Measurements from ENCODE around the gene EDDM13. TPM values are rescaled to one million over a fixed set of nuclear protein-coding genes. Genes with fewer than 3 reads are reported as not detected.
"Not testable (repeated sequence)": the region's sequence is repeated elsewhere in the genome, so short reads cannot be mapped to it uniquely, and the experiment has no call there.

The EDDM13 gene
- total RNA-seq, 6 experiments from 2014 or later = not detected

- H3K27ac ChIP-seq = no peak overlapping the region
- no peak overlapping the region for H3K4me3 ChIP-seq
- no peaks in the 10 kb centered on the region for H3K36me3 ChIP-seq
- TF ChIP-seq, protein P1, sequence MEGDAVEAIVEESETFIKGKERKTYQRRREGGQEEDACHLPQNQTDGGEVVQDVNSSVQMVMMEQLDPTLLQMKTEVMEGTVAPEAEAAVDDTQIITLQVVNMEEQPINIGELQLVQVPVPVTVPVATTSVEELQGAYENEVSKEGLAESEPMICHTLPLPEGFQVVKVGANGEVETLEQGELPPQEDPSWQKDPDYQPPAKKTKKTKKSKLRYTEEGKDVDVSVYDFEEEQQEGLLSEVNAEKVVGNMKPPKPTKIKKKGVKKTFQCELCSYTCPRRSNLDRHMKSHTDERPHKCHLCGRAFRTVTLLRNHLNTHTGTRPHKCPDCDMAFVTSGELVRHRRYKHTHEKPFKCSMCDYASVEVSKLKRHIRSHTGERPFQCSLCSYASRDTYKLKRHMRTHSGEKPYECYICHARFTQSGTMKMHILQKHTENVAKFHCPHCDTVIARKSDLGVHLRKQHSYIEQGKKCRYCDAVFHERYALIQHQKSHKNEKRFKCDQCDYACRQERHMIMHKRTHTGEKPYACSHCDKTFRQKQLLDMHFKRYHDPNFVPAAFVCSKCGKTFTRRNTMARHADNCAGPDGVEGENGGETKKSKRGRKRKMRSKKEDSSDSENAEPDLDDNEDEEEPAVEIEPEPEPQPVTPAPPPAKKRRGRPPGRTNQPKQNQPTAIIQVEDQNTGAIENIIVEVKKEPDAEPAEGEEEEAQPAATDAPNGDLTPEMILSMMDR (IDR thresholded peaks at IDR 0.05) = no peak
- TF ChIP-seq POLR2A (IDR thresholded peaks at IDR 0.05) = no peak
- no peaks in the 10 kb centered on the region for H3K9me3 ChIP-seq
- ATAC-seq (peak in 2 of 4 donors; percentile 54 to 59), DNase-seq (no peak)
- intact Hi-C loops (cut with DNase I) = loop anchor here in 1 of 2 donors (10.0 kb wide), 1 partner anchor 237 kb away; no protein-coding TSS in a partner anchor
- H3K27me3 ChIP-seq = no peaks in the 10 kb centered on the region
- WGBS (ENCODE audit: insufficient coverage, low coverage, low lambda C conversion rate, missing lambda C conversion rate) = 46% methylated on average over 5 of the region's 7 CpGs
- H3K4me1 ChIP-seq = peaks cover 0 to under 1% (median 0%) of the 10 kb centered on the region in 4 donors
Measured at GRCh38 chr19:56321989-56322440, 49.5 kb downstream of the EDDM13 start.

DNA sequence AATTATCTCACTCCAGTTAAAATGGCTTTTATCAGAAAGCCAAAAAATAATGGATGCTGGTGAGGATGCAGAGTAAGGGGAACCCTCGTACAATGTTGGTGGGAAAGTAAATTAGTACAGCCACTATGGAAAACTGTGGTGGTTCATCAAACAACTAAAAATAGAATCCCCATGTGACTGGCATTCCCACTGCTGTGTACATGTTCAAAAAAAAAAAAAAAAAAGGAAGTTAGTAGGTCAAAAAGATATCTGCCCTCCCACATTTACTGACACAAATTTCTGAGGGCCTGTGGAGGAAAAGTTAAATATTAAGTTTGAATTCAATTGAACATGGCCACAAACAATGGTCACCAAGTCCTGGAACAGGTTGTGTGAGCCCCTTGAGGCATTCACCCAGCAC, 51.9 kb downstream of the EDDM13 start:
- no peaks in the 10 kb centered on the region for H3K9me3 ChIP-seq
- intact Hi-C loops (cut with DNase I) = loop anchor here in 1 of 2 donors (10.0 kb wide), 1 partner anchor 240 kb away; no protein-coding TSS in a partner anchor
- H3K36me3 ChIP-seq = no peaks in the 10 kb centered on the region
- H3K27ac ChIP-seq = no peak overlapping the region
- ATAC-seq (peak in 1 of 4 donors; percentile 13), DNase-seq (no peak)
- H3K4me1 ChIP-seq = no peaks in the 10 kb centered on the region
- H3K4me3 ChIP-seq = no peak overlapping the region
- no peaks in the 10 kb centered on the region for H3K27me3 ChIP-seq
- TF ChIP-seq, protein P1 (IDR thresholded peaks at IDR 0.05) = no peak
- no peak for TF ChIP-seq POLR2A (IDR thresholded peaks at IDR 0.05)
- WGBS (ENCODE audit: insufficient coverage, low coverage, low lambda C conversion rate, missing lambda C conversion rate) = 14% methylated on average over 1 of the region's 1 CpG

- intact Hi-C loops (cut with DNase I) = loop anchor here in 1 of 2 donors (10.0 kb wide), 1 partner anchor 78 kb away; no protein-coding TSS in a partner anchor
Measured at GRCh38 chr19:56332695-56333094, 60.1 kb downstream of the EDDM13 start.

GRCh38 chr19:56333506-56333905, 61.0 kb downstream of the EDDM13 start:
- H3K36me3 ChIP-seq = no peaks in the 10 kb centered on the region
- TF ChIP-seq POLR2A (IDR thresholded peaks at IDR 0.05) = no peak
- TF ChIP-seq, protein P1 (IDR thresholded peaks at IDR 0.05) = peak; percentile 64 to 83 (median 75)
- no peaks in the 10 kb centered on the region for H3K27me3 ChIP-seq
- intact Hi-C loops (cut with DNase I) = loop anchor here in 1 of 2 donors (10.0 kb wide), 1 partner anchor 79 kb away; no protein-coding TSS in a partner anchor
- peak; percentile 80 to 92 (median 85) for ATAC-seq
- H3K4me1 ChIP-seq = no peaks in the 10 kb centered on the region
- no peaks in the 10 kb centered on the region for H3K9me3 ChIP-seq
- no peak overlapping the region for H3K4me3 ChIP-seq
- H3K27ac ChIP-seq = no peak overlapping the region
- no peak for DNase-seq

More at GRCh38 chr19:56332695-56333094, 60.1 kb downstream of the EDDM13 start:
- Histone ChIP-seq H3K9me3 (no peaks in the 10 kb centered on the region), H3K4me3 (no peak overlapping the region), H3K4me1 (no peaks in the 10 kb centered on the region), H3K36me3 (no peaks in the 10 kb centered on the region), H3K27ac (no peak overlapping the region), H3K27me3 (no peaks in the 10 kb centered on the region)
- no peak for DNase-seq
- ATAC-seq = no peak
- no peak for TF ChIP-seq POLR2A (IDR thresholded peaks at IDR 0.05)

GRCh38 chr19:56335371-56335770, 62.8 kb downstream of the EDDM13 start:
- not testable (repeated sequence) for H3K4me3 ChIP-seq, H3K27ac ChIP-seq, ATAC-seq, H3K36me3 ChIP-seq, H3K27me3 ChIP-seq, H3K9me3 ChIP-seq, H3K4me1 ChIP-seq, DNase-seq
- intact Hi-C loops (cut with DNase I) = loop anchor here in 1 of 2 donors (10.0 kb wide), 1 partner anchor 81 kb away; no protein-coding TSS in a partner anchor

DNA sequence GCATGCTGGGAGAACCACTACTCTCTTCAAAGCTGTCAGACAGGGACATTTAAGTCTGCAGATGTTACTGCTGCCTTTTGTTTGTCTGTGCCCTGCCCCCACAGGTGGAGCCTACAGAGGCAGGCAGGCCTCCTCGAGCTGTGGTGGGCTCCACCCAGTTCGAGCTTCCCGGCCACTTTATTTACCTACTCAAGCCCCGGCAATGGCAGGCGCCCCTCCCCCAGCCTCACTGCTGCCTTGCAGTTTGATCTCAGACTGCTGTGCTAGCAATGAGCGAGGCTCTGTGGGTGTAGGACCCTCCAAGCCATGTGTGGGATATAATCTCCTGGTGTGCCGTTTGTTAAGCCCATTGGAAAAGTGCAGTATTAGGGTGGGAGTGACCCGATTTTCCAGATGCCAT, 64.5 kb downstream of the EDDM13 start:
- intact Hi-C loops (cut with DNase I) = loop anchor here in 1 of 2 donors (10.0 kb wide), 1 partner anchor 82 kb away; no protein-coding TSS in a partner anchor
- WGBS (ENCODE audit: insufficient coverage, low coverage, low lambda C conversion rate, missing lambda C conversion rate) = no CpG with 5 or more reads among the region's 8 CpGs
- DNase-seq, H3K9me3 ChIP-seq, H3K4me3 ChIP-seq, ATAC-seq, H3K36me3 ChIP-seq, H3K4me1 ChIP-seq, H3K27ac ChIP-seq, H3K27me3 ChIP-seq: not testable (repeated sequence)

GRCh38 chr19:56339031-56339430, 66.5 kb downstream of the EDDM13 start:
- not testable (repeated sequence) for DNase-seq, H3K36me3 ChIP-seq, H3K27me3 ChIP-seq, H3K4me3 ChIP-seq, H3K9me3 ChIP-seq, H3K4me1 ChIP-seq, ATAC-seq, H3K27ac ChIP-seq
- 98% methylated on average over 4 of the region's 10 CpGs for WGBS (ENCODE audit: insufficient coverage, low coverage, low lambda C conversion rate, missing lambda C conversion rate)
- intact Hi-C loops (cut with DNase I) = loop anchor here in 1 of 2 donors (10.0 kb wide), 1 partner anchor 84 kb away; no protein-coding TSS in a partner anchor

Data from right lobe of liver (tissue), 6 donors.